ENCODE results near the gene EML3.
A peak's percentile ranks its signal among the peaks of the same experiment; 100 is the strongest.
"Not testable (repeated sequence)": the region's sequence is repeated elsewhere in the genome, so short reads cannot be mapped to it uniquely, and the experiment has no call there.

Gene EML3

GRCh38 chr11:62599069-62599696, 13.4 kb downstream of the EML3 start:
- H3K4me3 ChIP-seq (ENCODE audit: extremely low read depth, insufficient read depth, low read length, poor library complexity, severe bottlenecking): peak overlapping the region; percentile 100
- peaks cover 63% of the 10 kb centered on the region for H3K36me3 ChIP-seq (ENCODE audit: control insufficient read depth, insufficient read depth, low read length)
- 0 to 80% methylated on average over 1 to 2 of the region's 7 CpGs for WGBS, 2 experiments (ENCODE audit: insufficient coverage in 2 of 2)
- H3K27ac ChIP-seq (ENCODE audit: low read depth, low read length, severe bottlenecking): peak overlapping the region; percentile 45
- H3K9me3 ChIP-seq (ENCODE audit: control insufficient read depth, low read length): no peaks in the 10 kb centered on the region
- peaks cover 16% of the 10 kb centered on the region for H3K4me1 ChIP-seq (ENCODE audit: control insufficient read depth, insufficient read depth, low read length, poor library complexity, severe bottlenecking)

- Histone ChIP-seq H3K4me1 (ENCODE audit: control insufficient read depth, insufficient read depth, low read length, poor library complexity, severe bottlenecking) (peaks cover 27% of the 10 kb centered on the region), H3K27ac (ENCODE audit: low read depth, low read length, severe bottlenecking) (no peak overlapping the region), H3K36me3 (ENCODE audit: control insufficient read depth, insufficient read depth, low read length) (peaks cover 72% of the 10 kb centered on the region), H3K9me3 (ENCODE audit: control insufficient read depth, low read length) (no peaks in the 10 kb centered on the region), H3K4me3 (ENCODE audit: extremely low read depth, insufficient read depth, low read length, poor library complexity, severe bottlenecking) (no peak overlapping the region)
- WGBS, 2 experiments (ENCODE audit: insufficient coverage in 2 of 2): 80 to 99% methylated on average over 1 to 8 of the region's 8 CpGs
Observed at GRCh38 chr11:62595124-62595523, 17.5 kb downstream of the EML3 start.

GRCh38 chr11:62593434-62594044, 19.0 kb downstream of the EML3 start:
- Histone ChIP-seq H3K27ac (ENCODE audit: low read depth, low read length, severe bottlenecking) (no peak overlapping the region), H3K9me3 (ENCODE audit: control insufficient read depth, low read length) (no peaks in the 10 kb centered on the region), H3K4me1 (ENCODE audit: control insufficient read depth, insufficient read depth, low read length, poor library complexity, severe bottlenecking) (peaks cover 15% of the 10 kb centered on the region), H3K4me3 (ENCODE audit: extremely low read depth, insufficient read depth, low read length, poor library complexity, severe bottlenecking) (no peak overlapping the region), H3K36me3 (ENCODE audit: control insufficient read depth, insufficient read depth, low read length) (peaks cover 66% of the 10 kb centered on the region)
- WGBS, 2 experiments (ENCODE audit: insufficient coverage in 2 of 2): 78 to 95% methylated on average over 7 of the region's 13 CpGs

GRCh38 chr11:62592989-62593421, 19.6 kb downstream of the EML3 start:
- no peak overlapping the region for H3K4me3 ChIP-seq (ENCODE audit: extremely low read depth, insufficient read depth, low read length, poor library complexity, severe bottlenecking)
- no peak overlapping the region for H3K27ac ChIP-seq (ENCODE audit: low read depth, low read length, severe bottlenecking)
- 100% methylated on average over 3 of the region's 8 CpGs; no CpG with 5 or more reads in 1 of the 2 experiments for WGBS, 2 experiments (ENCODE audit: insufficient coverage in 2 of 2)
- no peaks in the 10 kb centered on the region for H3K9me3 ChIP-seq (ENCODE audit: control insufficient read depth, low read length)
- peaks cover 66% of the 10 kb centered on the region for H3K36me3 ChIP-seq (ENCODE audit: control insufficient read depth, insufficient read depth, low read length)
- H3K4me1 ChIP-seq (ENCODE audit: control insufficient read depth, insufficient read depth, low read length, poor library complexity, severe bottlenecking): peaks cover 12% of the 10 kb centered on the region

- H3K36me3 ChIP-seq (ENCODE audit: control insufficient read depth, insufficient read depth, low read length): peaks cover 66% of the 10 kb centered on the region
- H3K27ac ChIP-seq (ENCODE audit: low read depth, low read length, severe bottlenecking): peak overlapping the region; percentile 90
- peak overlapping the region; percentile 93 for H3K4me3 ChIP-seq (ENCODE audit: extremely low read depth, insufficient read depth, low read length, poor library complexity, severe bottlenecking)
- 39% methylated on average over 14 to 16 of the region's 17 CpGs for WGBS, 2 experiments (ENCODE audit: insufficient coverage in 2 of 2)
- H3K9me3 ChIP-seq (ENCODE audit: control insufficient read depth, low read length): no peaks in the 10 kb centered on the region
- peaks cover 12% of the 10 kb centered on the region for H3K4me1 ChIP-seq (ENCODE audit: control insufficient read depth, insufficient read depth, low read length, poor library complexity, severe bottlenecking)
Observed at GRCh38 chr11:62592146-62592815, 20.3 kb downstream of the EML3 start.

GRCh38 chr11:62591448-62592145, 21.0 kb downstream of the EML3 start, which contains the start of gene TUT1:
TUT1 (minus strand) TSS chr11:62591523; CDS start chr11:62591485, 38 bp downstream.
- Histone ChIP-seq H3K27ac (ENCODE audit: low read depth, low read length, severe bottlenecking) (peak within 1 kb of the TSS; percentile 91), H3K9me3 (ENCODE audit: control insufficient read depth, low read length) (no peaks in the 10 kb centered on the region), H3K4me1 (ENCODE audit: control insufficient read depth, insufficient read depth, low read length, poor library complexity, severe bottlenecking) (peaks cover 12% of the 10 kb centered on the region), H3K36me3 (ENCODE audit: control insufficient read depth, insufficient read depth, low read length) (peaks cover 66% of the 10 kb centered on the region), H3K4me3 (ENCODE audit: extremely low read depth, insufficient read depth, low read length, poor library complexity, severe bottlenecking) (peak within 1 kb of the TSS; percentile 93)
- 0 to 1% methylated on average over 38 to 52 of the region's 58 CpGs for WGBS, 2 experiments (ENCODE audit: insufficient coverage in 2 of 2)

GRCh38 chr11:62588966-62589637, 23.5 kb downstream of the EML3 start:
- no peak overlapping the region for H3K4me3 ChIP-seq (ENCODE audit: extremely low read depth, insufficient read depth, low read length, poor library complexity, severe bottlenecking)
- 85 to 92% methylated on average over 10 to 15 of the region's 18 CpGs for WGBS, 2 experiments (ENCODE audit: insufficient coverage in 2 of 2)

GRCh38 chr11:62585356-62585755, 27.2 kb downstream of the EML3 start:
- not testable (repeated sequence) for H3K4me1 ChIP-seq (ENCODE audit: control insufficient read depth, insufficient read depth, low read length, poor library complexity, severe bottlenecking); H3K27ac ChIP-seq (ENCODE audit: low read depth, low read length, severe bottlenecking); H3K9me3 ChIP-seq (ENCODE audit: control insufficient read depth, low read length); H3K4me3 ChIP-seq (ENCODE audit: extremely low read depth, insufficient read depth, low read length, poor library complexity, severe bottlenecking)
- WGBS, 2 experiments (ENCODE audit: insufficient coverage in 2 of 2): 95 to 100% methylated on average over 7 of the region's 7 CpGs
- peaks cover 75% of the 10 kb centered on the region for H3K36me3 ChIP-seq (ENCODE audit: control insufficient read depth, insufficient read depth, low read length)

More at GRCh38 chr11:62588966-62589637, 23.5 kb downstream of the EML3 start:
- H3K4me1 ChIP-seq (ENCODE audit: control insufficient read depth, insufficient read depth, low read length, poor library complexity, severe bottlenecking): peaks cover 12% of the 10 kb centered on the region
- peaks cover 60% of the 10 kb centered on the region for H3K36me3 ChIP-seq (ENCODE audit: control insufficient read depth, insufficient read depth, low read length)
- H3K9me3 ChIP-seq (ENCODE audit: control insufficient read depth, low read length): no peaks in the 10 kb centered on the region
- H3K27ac ChIP-seq (ENCODE audit: low read depth, low read length, severe bottlenecking): no peak overlapping the region

- WGBS, 2 experiments (ENCODE audit: insufficient coverage in 2 of 2): 89 to 97% methylated on average over 3 to 4 of the region's 4 CpGs
- peaks cover 78% of the 10 kb centered on the region for H3K36me3 ChIP-seq (ENCODE audit: control insufficient read depth, insufficient read depth, low read length)
- H3K4me1 ChIP-seq (ENCODE audit: control insufficient read depth, insufficient read depth, low read length, poor library complexity, severe bottlenecking); H3K9me3 ChIP-seq (ENCODE audit: control insufficient read depth, low read length); H3K4me3 ChIP-seq (ENCODE audit: extremely low read depth, insufficient read depth, low read length, poor library complexity, severe bottlenecking); H3K27ac ChIP-seq (ENCODE audit: low read depth, low read length, severe bottlenecking): not testable (repeated sequence)
Observed at GRCh38 chr11:62581735-62582134, 30.8 kb downstream of the EML3 start.
